ENCODE measurements around the gene ITGA4.

The ITGA4 gene

GRCh38 chr2:181554061-181554830, 97.1 kb downstream of the ITGA4 start:
- no peak for TF ChIP-seq ARNTL (CRISPR knock-in tag; IDR thresholded peaks at IDR 0.05; ENCODE audit: borderline replicate concordance, low read depth)
- TF ChIP-seq TOX (CRISPR knock-in tag; IDR thresholded peaks at IDR 0.05; ENCODE audit: borderline replicate concordance), result no peak
- TF ChIP-seq CSRNP3 (CRISPR knock-in tag; IDR thresholded peaks at IDR 0.05), result no peak
- TF ChIP-seq, protein P1, sequence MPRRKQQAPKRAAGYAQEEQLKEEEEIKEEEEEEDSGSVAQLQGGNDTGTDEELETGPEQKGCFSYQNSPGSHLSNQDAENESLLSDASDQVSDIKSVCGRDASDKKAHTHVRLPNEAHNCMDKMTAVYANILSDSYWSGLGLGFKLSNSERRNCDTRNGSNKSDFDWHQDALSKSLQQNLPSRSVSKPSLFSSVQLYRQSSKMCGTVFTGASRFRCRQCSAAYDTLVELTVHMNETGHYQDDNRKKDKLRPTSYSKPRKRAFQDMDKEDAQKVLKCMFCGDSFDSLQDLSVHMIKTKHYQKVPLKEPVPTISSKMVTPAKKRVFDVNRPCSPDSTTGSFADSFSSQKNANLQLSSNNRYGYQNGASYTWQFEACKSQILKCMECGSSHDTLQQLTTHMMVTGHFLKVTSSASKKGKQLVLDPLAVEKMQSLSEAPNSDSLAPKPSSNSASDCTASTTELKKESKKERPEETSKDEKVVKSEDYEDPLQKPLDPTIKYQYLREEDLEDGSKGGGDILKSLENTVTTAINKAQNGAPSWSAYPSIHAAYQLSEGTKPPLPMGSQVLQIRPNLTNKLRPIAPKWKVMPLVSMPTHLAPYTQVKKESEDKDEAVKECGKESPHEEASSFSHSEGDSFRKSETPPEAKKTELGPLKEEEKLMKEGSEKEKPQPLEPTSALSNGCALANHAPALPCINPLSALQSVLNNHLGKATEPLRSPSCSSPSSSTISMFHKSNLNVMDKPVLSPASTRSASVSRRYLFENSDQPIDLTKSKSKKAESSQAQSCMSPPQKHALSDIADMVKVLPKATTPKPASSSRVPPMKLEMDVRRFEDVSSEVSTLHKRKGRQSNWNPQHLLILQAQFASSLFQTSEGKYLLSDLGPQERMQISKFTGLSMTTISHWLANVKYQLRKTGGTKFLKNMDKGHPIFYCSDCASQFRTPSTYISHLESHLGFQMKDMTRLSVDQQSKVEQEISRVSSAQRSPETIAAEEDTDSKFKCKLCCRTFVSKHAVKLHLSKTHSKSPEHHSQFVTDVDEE (CRISPR knock-in tag; IDR thresholded peaks at IDR 0.05), result no peak
- TF ChIP-seq ISL1 (CRISPR knock-in tag; IDR thresholded peaks at IDR 0.05), result no peak
- no peak for TF ChIP-seq ZNF565 (CRISPR knock-in tag; conservative IDR thresholded peaks at IDR 0.05; ENCODE audit: low read depth)
- TF ChIP-seq CSDC2 (CRISPR knock-in tag; IDR thresholded peaks at IDR 0.05), result no peak
- TF ChIP-seq, protein P2, sequence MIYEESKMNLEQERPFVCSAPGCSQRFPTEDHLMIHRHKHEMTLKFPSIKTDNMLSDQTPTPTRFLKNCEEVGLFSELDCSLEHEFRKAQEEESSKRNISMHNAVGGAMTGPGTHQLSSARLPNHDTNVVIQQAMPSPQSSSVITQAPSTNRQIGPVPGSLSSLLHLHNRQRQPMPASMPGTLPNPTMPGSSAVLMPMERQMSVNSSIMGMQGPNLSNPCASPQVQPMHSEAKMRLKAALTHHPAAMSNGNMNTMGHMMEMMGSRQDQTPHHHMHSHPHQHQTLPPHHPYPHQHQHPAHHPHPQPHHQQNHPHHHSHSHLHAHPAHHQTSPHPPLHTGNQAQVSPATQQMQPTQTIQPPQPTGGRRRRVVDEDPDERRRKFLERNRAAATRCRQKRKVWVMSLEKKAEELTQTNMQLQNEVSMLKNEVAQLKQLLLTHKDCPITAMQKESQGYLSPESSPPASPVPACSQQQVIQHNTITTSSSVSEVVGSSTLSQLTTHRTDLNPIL (CRISPR knock-in tag; IDR thresholded peaks at IDR 0.05; ENCODE audit: low read depth), result no peak
- no peak; the same call in 2 of the 3 replicates for ATAC-seq

DNA sequence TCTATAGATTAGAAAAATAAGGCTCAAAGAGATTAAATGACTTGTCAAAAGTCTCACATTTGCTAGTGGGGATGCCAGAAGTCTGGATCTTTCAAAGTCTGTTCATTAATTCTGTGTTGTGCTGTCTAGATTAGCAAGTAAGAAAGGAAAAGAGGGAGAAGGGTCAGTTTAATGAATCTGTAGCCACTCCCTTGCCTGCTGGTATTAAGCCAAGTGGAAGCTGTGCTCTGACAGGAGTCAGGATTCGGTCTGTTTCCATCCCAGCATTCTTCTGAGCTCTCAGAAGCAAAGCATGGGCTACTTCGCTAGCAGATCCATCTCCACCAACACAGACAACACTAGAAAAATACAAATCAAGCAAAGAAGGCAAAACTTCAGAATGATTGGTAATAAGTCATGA, 101.2 kb downstream of the ITGA4 start:
- TF ChIP-seq OSR1 (CRISPR knock-in tag; IDR thresholded peaks at IDR 0.05) (no peak), RARB (CRISPR knock-in tag; IDR thresholded peaks at IDR 0.05) (no peak), ARNTL (CRISPR knock-in tag; IDR thresholded peaks at IDR 0.05; ENCODE audit: borderline replicate concordance, low read depth) (no peak), ESRRG (CRISPR knock-in tag; IDR thresholded peaks at IDR 0.05) (no peak), TCF4 (CRISPR knock-in tag; IDR thresholded peaks at IDR 0.05; ENCODE audit: borderline replicate concordance) (no peak), ZC3H10 (CRISPR knock-in tag; IDR thresholded peaks at IDR 0.05) (no peak)
- no peak for ATAC-seq

- ATAC-seq, result no peak
- TF ChIP-seq ZNF70 (CRISPR knock-in tag; IDR thresholded peaks at IDR 0.05) (no peak), ZNF565 (CRISPR knock-in tag; conservative IDR thresholded peaks at IDR 0.05; ENCODE audit: low read depth) (no peak), ZNF8 (CRISPR knock-in tag; IDR thresholded peaks at IDR 0.05) (no peak), GLIS3 (CRISPR knock-in tag; IDR thresholded peaks at IDR 0.05) (no peak), SNAI2 (CRISPR knock-in tag; IDR thresholded peaks at IDR 0.05) (no peak)
Observed at GRCh38 chr2:181563101-181563692, 106.0 kb downstream of the ITGA4 start.

- no peak for TF ChIP-seq GLIS3 (CRISPR knock-in tag; IDR thresholded peaks at IDR 0.05)
- no peak for TF ChIP-seq ARNTL (CRISPR knock-in tag; IDR thresholded peaks at IDR 0.05; ENCODE audit: borderline replicate concordance, low read depth)
- no peak for TF ChIP-seq CSRNP3 (CRISPR knock-in tag; IDR thresholded peaks at IDR 0.05)
- no peak for TF ChIP-seq TOX (CRISPR knock-in tag; IDR thresholded peaks at IDR 0.05; ENCODE audit: borderline replicate concordance)
- no peak for TF ChIP-seq RARB (CRISPR knock-in tag; IDR thresholded peaks at IDR 0.05)
- no peak for TF ChIP-seq ZC3H10 (CRISPR knock-in tag; IDR thresholded peaks at IDR 0.05)
- ATAC-seq, result no peak
Observed at GRCh38 chr2:181566334-181567032, 109.3 kb downstream of the ITGA4 start.
